Stimulated activated CD4-positive, alpha-beta T cell treated with anti-CD3 and anti-CD28 coated beads, Interleukin-12 subunit alpha, Interleukin-12 subunit beta, amount 100 ng/mL, for 48 hours (primary cell): ENCODE data around the gene SNRNP48.

Source experiments
- DNase-seq, 3 donors: peaks; one replicate each; pipeline ENCODE4 v3.0.0-alpha.2; 2020; ENCODE audit warnings: low read depth in 2 of 3, low spot score in 1 of 3

The SNRNP48 gene

DNA sequence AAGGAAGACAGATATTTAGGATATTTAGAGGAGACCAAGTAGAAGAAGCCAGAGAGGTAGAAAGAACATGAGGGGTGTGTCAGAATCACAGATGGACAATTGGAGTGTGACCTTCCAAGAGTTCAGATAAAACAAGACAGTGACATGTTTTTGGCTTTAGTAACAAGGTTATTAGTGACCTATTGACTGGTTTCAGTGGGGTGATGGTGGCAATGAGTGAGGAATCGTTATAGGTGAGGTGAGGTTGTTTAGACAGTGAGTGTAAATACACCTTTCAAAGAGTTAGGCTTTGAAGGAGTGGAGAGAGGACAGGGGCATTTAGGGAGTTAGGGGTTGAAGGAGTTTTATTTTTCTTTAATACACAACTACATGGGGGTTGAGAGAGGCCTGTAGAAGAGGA lies 3.2 kb downstream of the SNRNP48 start:
- DNase-seq, result no peak

GRCh38 chr6:7594579-7595125 lies 4.7 kb downstream of the SNRNP48 start:
- no peak for DNase-seq

DNA sequence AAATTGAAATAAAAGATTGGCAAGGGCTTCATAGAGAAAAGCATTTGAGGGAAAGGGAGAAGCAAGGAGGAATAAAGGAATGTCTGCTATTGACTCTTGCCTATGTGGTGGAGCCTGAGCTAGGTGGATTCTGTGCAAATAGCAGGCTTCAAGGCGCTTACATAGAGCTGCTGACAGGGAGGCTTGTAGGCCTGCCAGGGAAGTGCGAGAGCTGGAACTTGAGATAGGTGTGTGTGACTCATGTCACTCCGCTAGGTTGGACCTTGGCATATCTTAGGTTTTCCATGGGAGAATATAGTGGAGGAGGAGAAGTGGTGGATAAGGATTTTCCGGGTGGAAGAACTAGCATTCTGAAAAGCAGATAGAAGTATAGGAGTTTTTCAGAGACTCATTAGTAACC lies 14.0 kb downstream of the SNRNP48 start:
- no peak for DNase-seq

DNA sequence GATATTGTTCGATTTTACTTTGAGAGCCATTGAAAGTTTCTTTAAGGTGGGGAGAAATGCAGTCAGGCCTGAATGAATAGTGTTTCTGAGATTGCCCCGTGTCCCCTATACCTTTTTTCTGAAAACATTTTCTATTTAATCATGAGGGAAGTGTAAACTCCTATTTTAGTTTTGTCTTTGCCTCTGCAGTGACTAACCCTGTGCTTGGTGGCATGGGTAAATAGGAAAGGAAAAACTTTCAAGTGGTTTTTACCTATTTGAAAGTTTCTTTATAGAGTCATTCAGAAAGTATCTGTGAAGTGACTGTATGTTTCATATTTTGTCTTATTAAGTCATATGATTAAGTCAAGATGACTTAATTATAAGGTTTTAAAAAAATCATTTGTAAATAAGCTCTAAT lies 14.5 kb downstream of the SNRNP48 start:
- DNase-seq, result no peak

GRCh38 chr6:7615611-7616383 lies 25.8 kb downstream of the SNRNP48 start:
- DNase-seq, result peak in 1 of 3 donors; percentile 46

GRCh38 chr6:7617801-7618764 lies 28.1 kb downstream of the SNRNP48 start:
- DNase-seq, result no peak

GRCh38 chr6:7621761-7622160 lies 31.8 kb downstream of the SNRNP48 start:
- DNase-seq, result no peak

GRCh38 chr6:7624796-7625710 lies 35.1 kb downstream of the SNRNP48 start:
- DNase-seq, result no peak

GRCh38 chr6:7628479-7628878 lies 38.5 kb downstream of the SNRNP48 start:
- DNase-seq, result no peak

DNA sequence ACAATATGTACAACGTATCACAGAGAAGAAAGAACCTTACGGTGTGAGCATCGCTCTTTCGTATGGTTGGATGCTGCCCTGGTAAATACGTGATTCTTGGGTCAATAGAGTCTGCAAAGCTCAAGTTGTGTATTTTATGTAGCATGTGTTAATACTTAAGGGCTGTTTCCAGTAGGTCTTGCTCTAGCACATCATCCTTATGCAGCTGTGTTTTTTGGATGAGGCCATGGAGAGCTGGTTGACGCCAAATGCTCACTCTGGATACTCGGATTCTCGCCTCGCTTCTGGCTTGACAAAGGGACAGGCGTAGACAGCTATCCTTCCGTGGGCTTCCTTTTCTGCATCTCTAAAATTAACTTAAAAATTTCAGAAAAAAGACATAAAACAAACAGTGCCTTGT lies 38.9 kb downstream of the SNRNP48 start:
- DNase-seq, result no peak

GRCh38 chr6:7629321-7629720 lies 39.3 kb downstream of the SNRNP48 start:
- no peak for DNase-seq

DNA sequence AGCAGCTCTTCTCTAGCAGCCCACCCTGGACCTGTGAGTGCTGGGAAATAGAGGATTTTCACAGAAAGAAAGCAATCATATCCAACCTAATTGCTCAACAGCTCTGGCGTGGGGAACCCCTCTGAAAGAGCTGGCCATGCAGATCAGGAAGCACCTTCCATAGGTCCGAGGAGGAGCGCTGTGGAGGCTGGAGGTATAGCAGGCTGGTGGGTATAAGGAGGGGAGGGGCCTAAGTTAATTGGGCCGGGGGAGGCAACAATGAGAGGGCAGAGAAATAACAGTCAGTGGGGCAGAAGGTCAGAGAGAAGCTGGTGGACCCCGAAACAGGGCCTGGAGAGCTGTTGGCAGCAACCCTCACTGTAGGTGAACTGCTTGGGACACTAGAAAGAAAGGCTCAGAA lies 40.8 kb downstream of the SNRNP48 start:
- DNase-seq, result no peak

DNA sequence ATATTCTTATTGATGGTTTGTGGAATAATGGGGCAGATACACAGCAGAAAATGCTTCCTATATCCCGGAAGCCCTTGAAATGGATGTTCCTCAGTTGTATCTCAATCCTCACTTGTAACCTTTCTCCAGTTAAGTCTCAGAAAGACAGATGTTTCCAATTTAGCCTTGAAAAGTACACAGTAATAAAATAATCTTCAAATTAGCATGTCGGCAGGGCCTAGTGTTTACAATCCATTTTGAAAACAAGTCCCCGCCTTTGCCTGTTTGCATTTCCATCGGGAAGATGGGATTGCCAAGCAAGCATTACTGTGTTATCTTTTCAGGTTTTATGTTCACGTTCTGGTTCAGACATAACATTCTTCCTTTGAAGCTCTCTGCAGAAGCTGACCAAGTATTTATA lies 41.5 kb downstream of the SNRNP48 start:
- DNase-seq, result no peak

- no peak for DNase-seq
Observed at GRCh38 chr6:7632501-7633290, 42.7 kb downstream of the SNRNP48 start.

DNA sequence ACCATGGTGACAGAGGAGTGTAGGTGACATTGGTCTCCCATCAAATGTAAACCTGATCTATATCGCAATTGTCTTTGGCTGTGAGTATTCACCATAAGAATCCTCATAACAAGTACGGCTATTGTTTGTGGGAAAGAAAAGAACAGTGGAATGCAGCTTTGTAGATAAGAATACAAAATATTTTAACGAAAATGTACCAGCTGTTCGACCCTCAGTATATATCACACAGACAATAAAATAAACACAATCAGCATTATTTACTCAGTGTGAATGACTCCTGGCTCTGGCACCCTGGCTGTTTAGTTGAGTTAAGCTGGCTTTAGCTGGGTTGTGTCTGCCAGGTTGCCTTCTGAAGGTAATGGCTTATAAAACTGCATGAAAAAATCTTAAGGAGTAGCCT lies 43.4 kb downstream of the SNRNP48 start:
- DNase-seq, result no peak

DNA sequence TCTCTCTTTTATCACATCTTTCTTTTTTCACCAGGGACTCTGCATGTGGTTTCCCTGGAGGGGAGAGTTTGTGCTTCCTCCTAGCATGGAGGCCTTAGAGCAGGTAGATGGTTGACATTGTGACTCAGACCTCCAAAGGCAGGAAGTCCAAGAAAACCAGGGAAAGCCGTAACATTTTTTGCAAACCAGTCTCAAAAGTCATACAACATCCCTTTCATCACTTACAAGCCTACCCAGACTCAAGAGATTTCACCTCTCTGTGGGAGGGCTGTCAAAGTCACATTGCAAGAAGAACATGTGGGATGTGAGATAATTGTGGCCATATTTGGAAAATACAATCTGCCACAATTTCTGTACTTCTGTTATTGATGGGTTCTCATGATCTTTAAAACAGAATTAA lies 46.2 kb downstream of the SNRNP48 start:
- no peak for DNase-seq

GRCh38 chr6:7637533-7637932 lies 47.5 kb downstream of the SNRNP48 start:
- DNase-seq, result no peak

- no peak for DNase-seq
Observed at GRCh38 chr6:7639427-7639826, 49.4 kb downstream of the SNRNP48 start.

GRCh38 chr6:7640016-7640415 lies 50.0 kb downstream of the SNRNP48 start:
- no peak for DNase-seq
